LNCaP clone FGC (cell line): ENCODE measurements around the gene GCC2.
"Not testable (repeated sequence)": the region's sequence is repeated elsewhere in the genome, so short reads cannot be mapped to it uniquely, and the experiment has no call there.

Source experiments
- DNase-seq: peaks from one replicate; pipeline ENCODE4 v3.0.0-alpha.2; 2011; ENCODE audit warnings: low read depth
- H3K4me3 ChIP-seq: 2 replicates; pipeline ENCODE4 v1.5.1; 2011; ENCODE audit warnings: mild to moderate bottlenecking, low read depth, low read length, control low read depth
- TF ChIP-seq, protein P1 (sequence below): IDR thresholded peaks from 2 replicates; pipeline ENCODE4 v1.5.1; 2012; ENCODE audit warnings: mild to moderate bottlenecking; ENCODE audit not compliant: control insufficient read depth, insufficient read depth; ENCODE audit errors: extremely low read depth

Gene GCC2

DNA sequence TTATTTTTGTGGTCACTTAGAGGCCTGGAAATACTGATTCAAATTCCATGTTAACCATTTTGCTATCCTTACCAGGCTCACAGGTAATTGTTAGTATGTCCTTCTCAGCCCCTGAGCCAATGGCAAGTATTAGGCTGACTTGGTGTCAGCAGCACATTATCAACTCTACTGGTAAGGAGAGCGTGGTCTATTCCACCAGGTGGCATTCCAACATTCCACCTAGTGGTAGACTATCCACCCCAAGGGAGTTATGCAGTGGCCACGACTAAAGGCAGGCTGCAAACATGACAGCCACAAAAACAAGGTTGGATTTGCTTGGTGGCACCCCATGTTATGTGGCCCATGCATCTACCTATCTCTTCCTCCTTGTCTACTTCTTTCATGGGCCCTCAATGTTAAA lies 31.8 kb upstream of the GCC2 start:
- TF ChIP-seq, protein P1, sequence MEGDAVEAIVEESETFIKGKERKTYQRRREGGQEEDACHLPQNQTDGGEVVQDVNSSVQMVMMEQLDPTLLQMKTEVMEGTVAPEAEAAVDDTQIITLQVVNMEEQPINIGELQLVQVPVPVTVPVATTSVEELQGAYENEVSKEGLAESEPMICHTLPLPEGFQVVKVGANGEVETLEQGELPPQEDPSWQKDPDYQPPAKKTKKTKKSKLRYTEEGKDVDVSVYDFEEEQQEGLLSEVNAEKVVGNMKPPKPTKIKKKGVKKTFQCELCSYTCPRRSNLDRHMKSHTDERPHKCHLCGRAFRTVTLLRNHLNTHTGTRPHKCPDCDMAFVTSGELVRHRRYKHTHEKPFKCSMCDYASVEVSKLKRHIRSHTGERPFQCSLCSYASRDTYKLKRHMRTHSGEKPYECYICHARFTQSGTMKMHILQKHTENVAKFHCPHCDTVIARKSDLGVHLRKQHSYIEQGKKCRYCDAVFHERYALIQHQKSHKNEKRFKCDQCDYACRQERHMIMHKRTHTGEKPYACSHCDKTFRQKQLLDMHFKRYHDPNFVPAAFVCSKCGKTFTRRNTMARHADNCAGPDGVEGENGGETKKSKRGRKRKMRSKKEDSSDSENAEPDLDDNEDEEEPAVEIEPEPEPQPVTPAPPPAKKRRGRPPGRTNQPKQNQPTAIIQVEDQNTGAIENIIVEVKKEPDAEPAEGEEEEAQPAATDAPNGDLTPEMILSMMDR, result no peak
- no peak overlapping the region for H3K4me3 ChIP-seq
- no peak for DNase-seq

DNA sequence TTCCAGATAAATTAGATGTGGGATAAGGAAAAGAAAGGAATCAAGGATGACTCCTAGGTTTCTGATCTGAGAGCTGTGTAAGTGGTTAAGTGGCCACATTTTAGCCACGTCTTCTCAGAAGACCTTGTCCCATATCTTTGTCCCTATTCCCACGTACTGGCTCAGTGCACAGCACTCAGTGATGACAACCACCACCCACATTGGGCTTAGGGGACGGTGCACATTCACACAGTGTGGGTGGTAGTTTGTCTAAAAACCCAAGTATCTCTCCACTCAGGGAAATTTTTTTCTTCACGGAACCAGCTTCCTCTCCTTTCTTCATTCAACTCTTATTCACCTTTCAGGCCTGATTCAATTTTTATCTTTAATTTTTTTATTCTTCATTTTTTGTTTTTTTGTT lies 30.6 kb upstream of the GCC2 start:
- no peak for DNase-seq
- TF ChIP-seq, protein P1, result no peak
- H3K4me3 ChIP-seq, result no peak overlapping the region

- TF ChIP-seq, protein P1, result no peak
- DNase-seq, result no peak
- H3K4me3 ChIP-seq, result no peak overlapping the region
These were observed 25.9 kb upstream of the GCC2 start for GRCh38 chr2:108423067-108423466.

GRCh38 chr2:108423502-108424251 lies 25.3 kb upstream of the GCC2 start:
- H3K4me3 ChIP-seq, result no peak overlapping the region
- TF ChIP-seq, protein P1, result no peak
- no peak for DNase-seq

GRCh38 chr2:108428286-108429009 lies 20.6 kb upstream of the GCC2 start:
- DNase-seq, result no peak
- H3K4me3 ChIP-seq, result no peak overlapping the region
- TF ChIP-seq, protein P1, result no peak

DNA sequence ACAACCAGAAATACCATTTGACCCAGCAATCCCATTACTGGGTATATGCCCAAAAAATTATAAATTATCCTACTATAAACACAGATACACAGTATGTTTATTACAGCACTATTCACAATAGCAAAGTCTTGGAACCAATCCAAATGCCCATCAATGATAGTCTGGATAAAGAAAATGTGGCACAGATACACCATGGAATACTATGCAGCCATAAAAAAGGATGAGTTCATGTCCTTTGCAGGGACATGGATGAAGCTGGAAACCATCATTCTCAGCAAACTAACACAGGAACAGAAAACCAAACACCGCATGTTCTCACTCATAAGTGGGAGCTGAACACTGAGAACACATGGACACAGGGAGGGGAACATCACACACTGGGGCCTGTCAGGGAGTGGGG lies 13.4 kb upstream of the GCC2 start:
- not testable (repeated sequence) for H3K4me3 ChIP-seq, DNase-seq

GRCh38 chr2:108436976-108437375 lies 12.0 kb upstream of the GCC2 start:
- no peak for DNase-seq
- no peak overlapping the region for H3K4me3 ChIP-seq
- TF ChIP-seq, protein P1, result no peak
